ENCODE results near the gene OR5H14.
"Not testable (repeated sequence)": the region's sequence is repeated elsewhere in the genome, so short reads cannot be mapped to it uniquely, and the experiment has no call there.

DNA sequence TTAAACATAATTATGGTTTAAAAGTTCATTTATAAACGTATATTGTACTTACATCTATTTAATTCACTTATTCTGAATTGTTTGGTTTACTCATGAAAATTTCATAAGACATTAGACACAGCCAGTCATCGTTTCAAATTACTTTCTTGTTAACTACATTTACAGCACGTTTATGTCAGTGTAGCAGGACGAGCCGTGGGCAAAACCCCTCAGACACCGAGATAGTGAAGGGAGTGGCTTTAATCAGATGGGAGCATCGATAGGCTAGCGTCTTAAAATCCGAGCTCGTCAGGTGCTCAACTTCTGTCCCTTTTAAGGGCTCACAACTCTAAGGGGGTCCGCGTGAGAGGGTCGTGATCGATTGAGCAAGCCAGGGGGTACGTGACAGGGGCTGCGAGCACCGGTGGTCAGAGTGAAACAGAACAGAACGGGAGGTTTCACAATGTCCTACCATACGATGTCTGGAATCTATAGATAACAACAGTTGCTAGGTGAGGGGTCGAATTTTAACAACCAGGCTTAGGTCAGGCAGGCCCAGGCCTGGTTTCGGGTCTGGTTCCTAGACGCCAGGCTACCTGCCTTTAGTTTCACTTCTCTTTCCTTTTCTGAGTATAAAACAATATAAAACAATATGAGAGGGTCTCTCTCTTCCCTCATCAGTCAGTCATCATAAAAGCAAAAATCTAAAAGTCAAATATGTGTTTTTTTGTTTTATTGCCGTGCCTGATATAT, 9.3 kb upstream of the OR5H14 start:
- TF ChIP-seq IRF1 (CRISPR knock-in tag; IDR thresholded peaks at IDR 0.05; ENCODE audit: low read depth); POLR2A (IDR thresholded peaks at IDR 0.05; ENCODE audit: insufficient read depth in 1 of 2, low read depth in 2 of 2, low read length in 2 of 2); SRY (CRISPR knock-in tag; IDR thresholded peaks at IDR 0.05); ZC3H13 (CRISPR knock-in tag; IDR thresholded peaks at IDR 0.05); PHF20 (CRISPR knock-in tag; IDR thresholded peaks at IDR 0.05); TARDBP (CRISPR knock-in tag; IDR thresholded peaks at IDR 0.05); ZNF30 (CRISPR knock-in tag; IDR thresholded peaks at IDR 0.05); MED13 (CRISPR knock-in tag; IDR thresholded peaks at IDR 0.05); RAD21 (CRISPR knock-in tag; IDR thresholded peaks at IDR 0.05); NR2C2 (CRISPR knock-in tag; IDR thresholded peaks at IDR 0.05; ENCODE audit: borderline replicate concordance); SIN3A (IDR thresholded peaks at IDR 0.05; ENCODE audit: borderline replicate concordance, low read depth, low read length); ZNF329 (CRISPR knock-in tag; IDR thresholded peaks at IDR 0.05; ENCODE audit: low read depth): not testable (repeated sequence)
- TF ChIP-seq, protein P1, sequence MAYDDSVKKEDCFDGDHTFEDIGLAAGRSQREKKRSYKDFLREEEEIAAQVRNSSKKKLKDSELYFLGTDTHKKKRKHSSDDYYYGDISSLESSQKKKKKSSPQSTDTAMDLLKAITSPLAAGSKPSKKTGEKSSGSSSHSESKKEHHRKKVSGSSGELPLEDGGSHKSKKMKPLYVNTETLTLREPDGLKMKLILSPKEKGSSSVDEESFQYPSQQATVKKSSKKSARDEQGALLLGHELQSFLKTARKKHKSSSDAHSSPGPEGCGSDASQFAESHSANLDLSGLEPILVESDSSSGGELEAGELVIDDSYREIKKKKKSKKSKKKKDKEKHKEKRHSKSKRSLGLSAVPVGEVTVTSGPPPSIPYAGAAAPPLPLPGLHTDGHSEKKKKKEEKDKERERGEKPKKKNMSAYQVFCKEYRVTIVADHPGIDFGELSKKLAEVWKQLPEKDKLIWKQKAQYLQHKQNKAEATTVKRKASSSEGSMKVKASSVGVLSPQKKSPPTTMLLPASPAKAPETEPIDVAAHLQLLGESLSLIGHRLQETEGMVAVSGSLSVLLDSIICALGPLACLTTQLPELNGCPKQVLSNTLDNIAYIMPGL (CRISPR knock-in tag; IDR thresholded peaks at IDR 0.05; ENCODE audit: borderline replicate concordance in 1 of 2, low read depth in 1 of 2): not testable (repeated sequence)
